Body of pancreas (tissue), 4 donors: Measurements from ENCODE around the gene MBD1.

Experiments
- POLR2A ChIP-seq, 3 donors: fragments of 450-650 bp; IDR thresholded peaks; one replicate each; pipeline ENCODE4 v1.6.1; 2016; ENCODE audit warnings: antibody characterized with exemption in 3 of 3, mild to moderate bottlenecking in 2 of 3
- TF ChIP-seq, protein P1 (sequence below), 7 experiments: fragments of 450-650 bp in 4 of 7; fragments of 200-600 bp in 3 of 7; sonication (generic) in 3 of 7; IDR thresholded peaks; one replicate each; pipeline ENCODE4 v1.5.1; 2016 to 2019; ENCODE audit warnings: antibody characterized with exemption in 7 of 7

DNA sequence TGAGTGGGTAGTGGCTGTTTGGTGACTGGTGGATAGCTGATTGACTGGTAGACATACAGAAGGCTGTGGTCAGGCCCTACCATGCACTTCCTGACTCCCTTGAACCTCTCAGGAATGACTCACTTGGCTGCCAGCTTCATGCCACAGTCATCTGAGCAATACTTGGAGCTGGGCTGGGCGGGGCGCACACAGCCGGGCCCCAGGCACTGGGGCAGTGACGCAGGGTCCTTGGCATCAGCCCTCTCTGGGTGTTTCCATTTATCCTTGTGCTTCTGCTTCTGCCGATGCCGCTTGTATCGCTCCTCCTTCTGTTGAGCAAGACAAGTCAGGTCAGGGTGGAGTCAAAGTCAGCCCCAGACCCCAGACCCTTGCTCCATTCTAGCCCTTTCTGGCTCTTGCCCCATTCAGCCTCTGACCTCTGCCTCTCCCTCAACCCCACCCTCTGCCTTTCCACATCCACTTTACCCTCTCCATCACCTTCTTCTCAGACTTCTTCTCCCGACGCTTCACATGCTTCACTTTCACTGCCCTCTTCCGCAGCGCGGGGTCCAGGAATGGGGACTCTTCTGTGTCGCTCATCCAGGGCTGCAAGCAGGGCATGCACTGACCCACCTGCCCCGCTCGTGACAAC lies 3.0 kb upstream of the MBD1 start:
- TF ChIP-seq, protein P1, sequence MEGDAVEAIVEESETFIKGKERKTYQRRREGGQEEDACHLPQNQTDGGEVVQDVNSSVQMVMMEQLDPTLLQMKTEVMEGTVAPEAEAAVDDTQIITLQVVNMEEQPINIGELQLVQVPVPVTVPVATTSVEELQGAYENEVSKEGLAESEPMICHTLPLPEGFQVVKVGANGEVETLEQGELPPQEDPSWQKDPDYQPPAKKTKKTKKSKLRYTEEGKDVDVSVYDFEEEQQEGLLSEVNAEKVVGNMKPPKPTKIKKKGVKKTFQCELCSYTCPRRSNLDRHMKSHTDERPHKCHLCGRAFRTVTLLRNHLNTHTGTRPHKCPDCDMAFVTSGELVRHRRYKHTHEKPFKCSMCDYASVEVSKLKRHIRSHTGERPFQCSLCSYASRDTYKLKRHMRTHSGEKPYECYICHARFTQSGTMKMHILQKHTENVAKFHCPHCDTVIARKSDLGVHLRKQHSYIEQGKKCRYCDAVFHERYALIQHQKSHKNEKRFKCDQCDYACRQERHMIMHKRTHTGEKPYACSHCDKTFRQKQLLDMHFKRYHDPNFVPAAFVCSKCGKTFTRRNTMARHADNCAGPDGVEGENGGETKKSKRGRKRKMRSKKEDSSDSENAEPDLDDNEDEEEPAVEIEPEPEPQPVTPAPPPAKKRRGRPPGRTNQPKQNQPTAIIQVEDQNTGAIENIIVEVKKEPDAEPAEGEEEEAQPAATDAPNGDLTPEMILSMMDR (IDR thresholded peaks at IDR 0.05): no peak
- no peak for TF ChIP-seq POLR2A (IDR thresholded peaks at IDR 0.05)
